SK-N-SH treated with all-trans-retinoic acid at 6 μM for 48 hours (cell line): Measurements from ENCODE around the gene BCAP29.

Source experiments
- ATAC-seq: fragments of 200-7000 bp; cut with Tn5 transposase; 3 replicates; pipeline ENCODE4 v1.9.1; 2020; ENCODE audit warnings: mild to moderate bottlenecking, moderate library complexity
- ARNTL ChIP-seq: fragments of 450-650 bp; formaldehyde crosslinking; IDR thresholded peaks from 2 replicates; pipeline ENCODE4 v1.5.0; 2020; ENCODE audit warnings: low read depth, mild to moderate bottlenecking, moderate library complexity, borderline replicate concordance
- BACH2 ChIP-seq: fragments of 250-450 bp; sonication (Bioruptor Pico); IDR thresholded peaks from 2 replicates; pipeline ENCODE4 v1.9.0; 2021; ENCODE audit warnings: mild to moderate bottlenecking, borderline replicate concordance
- CREB5 ChIP-seq: fragments of 250-450 bp; sonication (Bioruptor Pico); IDR thresholded peaks from 2 replicates; pipeline ENCODE4 v1.5.1; 2020; ENCODE audit warnings: low read depth, mild to moderate bottlenecking, moderate library complexity
- CSDC2 ChIP-seq: fragments of 250-450 bp; sonication (Bioruptor Pico); IDR thresholded peaks from 2 replicates; pipeline ENCODE4 v1.5.0; 2020; ENCODE audit warnings: mild to moderate bottlenecking, moderate library complexity
- CSRNP3 ChIP-seq: fragments of 250-450 bp; sonication (Bioruptor Pico); IDR thresholded peaks from 2 replicates; pipeline ENCODE4 v1.5.1; 2021; ENCODE audit warnings: mild to moderate bottlenecking, moderate library complexity
- ESRRG ChIP-seq: fragments of 250-450 bp; sonication (Bioruptor Pico); IDR thresholded peaks from 2 replicates; pipeline ENCODE4 v1.6.1; 2021; ENCODE audit warnings: mild to moderate bottlenecking
- GLIS3 ChIP-seq: fragments of 250-450 bp; sonication (Bioruptor Pico); IDR thresholded peaks from 2 replicates; pipeline ENCODE4 v1.5.0; 2020; ENCODE audit warnings: mild to moderate bottlenecking, moderate library complexity
- ISL1 ChIP-seq: fragments of 250-450 bp; sonication (Bioruptor Pico); IDR thresholded peaks from 2 replicates; pipeline ENCODE4 v2.1.2; 2022; ENCODE audit warnings: mild to moderate bottlenecking, moderate library complexity
- OSR1 ChIP-seq: fragments of 250-450 bp; sonication (Bioruptor Pico); IDR thresholded peaks from 2 replicates; pipeline ENCODE4 v1.8.0; 2022; ENCODE audit warnings: moderate library complexity, mild to moderate bottlenecking, inconsistent platforms
- PATZ1 ChIP-seq: fragments of 250-450 bp; sonication (Bioruptor Pico); IDR thresholded peaks from 2 replicates; pipeline ENCODE4 v1.8.0; 2020; ENCODE audit warnings: mild to moderate bottlenecking, moderate library complexity, borderline replicate concordance
- POU6F1 ChIP-seq: fragments of 250-450 bp; sonication (Bioruptor Pico); IDR thresholded peaks from 2 replicates; pipeline ENCODE4 v1.8.0; 2021; ENCODE audit warnings: low read depth, mild to moderate bottlenecking, moderate library complexity, borderline replicate concordance
- PPARA ChIP-seq: fragments of 250-450 bp; sonication (Bioruptor Pico); IDR thresholded peaks from 2 replicates; pipeline ENCODE4 v1.5.0; 2020; ENCODE audit warnings: mild to moderate bottlenecking, borderline replicate concordance
- RARB ChIP-seq: fragments of 250-450 bp; sonication (Bioruptor Pico); IDR thresholded peaks from 2 replicates; pipeline ENCODE4 v1.8.0; 2021; ENCODE audit warnings: mild to moderate bottlenecking, moderate library complexity
- SNAI2 ChIP-seq: fragments of 250-450 bp; sonication (Bioruptor Pico); IDR thresholded peaks from 2 replicates; pipeline ENCODE4 v1.5.0; 2020; ENCODE audit warnings: mild to moderate bottlenecking, moderate library complexity
- TCF4 ChIP-seq: fragments of 250-450 bp; sonication (Bioruptor Pico); IDR thresholded peaks from 2 replicates; pipeline ENCODE4 v1.8.0; 2021; ENCODE audit warnings: mild to moderate bottlenecking, moderate library complexity, borderline replicate concordance
- TOX ChIP-seq: fragments of 250-450 bp; sonication (Bioruptor Pico); IDR thresholded peaks from 2 replicates; pipeline ENCODE4 v1.8.0; 2021; ENCODE audit warnings: mild to moderate bottlenecking, moderate library complexity, borderline replicate concordance
- ZC3H10 ChIP-seq: fragments of 250-450 bp; sonication (Bioruptor Pico); IDR thresholded peaks from 2 replicates; pipeline ENCODE4 v1.5.1; 2021; ENCODE audit warnings: mild to moderate bottlenecking, moderate library complexity
- ZFP3 ChIP-seq: fragments of 250-450 bp; sonication (Bioruptor Pico); IDR thresholded peaks from 2 replicates; pipeline ENCODE4 v1.5.0; 2020; ENCODE audit warnings: mild to moderate bottlenecking, moderate library complexity
- ZFP30 ChIP-seq: fragments of 450-650 bp; formaldehyde crosslinking; IDR thresholded peaks from 2 replicates; pipeline ENCODE4 v1.5.0; 2022; ENCODE audit warnings: mild to moderate bottlenecking, moderate library complexity
- ZNF8 ChIP-seq: fragments of 450-650 bp; formaldehyde crosslinking; IDR thresholded peaks from 2 replicates; pipeline ENCODE4 v1.5.0; 2020; ENCODE audit warnings: mild to moderate bottlenecking, moderate library complexity

BCAP29 gene

GRCh38 chr7:107570298-107570697 lies 9.7 kb upstream of the BCAP29 start:
- no peak for TF ChIP-seq ARNTL (CRISPR knock-in tag)
- ATAC-seq, result no peak

- TF ChIP-seq POU6F1, result no peak
- no peak for TF ChIP-seq ZNF8
- no peak for TF ChIP-seq PATZ1 (CRISPR knock-in tag)
- no peak for TF ChIP-seq ZFP3 (CRISPR knock-in tag)
- no peak for TF ChIP-seq RARB (CRISPR knock-in tag)
- no peak for TF ChIP-seq BACH2 (CRISPR knock-in tag)
- TF ChIP-seq ESRRG (CRISPR knock-in tag), result no peak
- TF ChIP-seq TCF4 (CRISPR knock-in tag), result no peak
- no peak for TF ChIP-seq CSRNP3 (CRISPR knock-in tag)
- no peak for TF ChIP-seq CSDC2 (CRISPR knock-in tag)
- no peak for TF ChIP-seq ARNTL (CRISPR knock-in tag)
- TF ChIP-seq ZC3H10, result no peak
- no peak for TF ChIP-seq OSR1 (CRISPR knock-in tag)
- TF ChIP-seq CREB5 (CRISPR knock-in tag), result no peak
- no peak for TF ChIP-seq GLIS3 (CRISPR knock-in tag)
- no peak for TF ChIP-seq SNAI2 (CRISPR knock-in tag)
- no peak for TF ChIP-seq ZFP30 (CRISPR knock-in tag)
- no peak for TF ChIP-seq TOX (CRISPR knock-in tag)
- no peak for ATAC-seq
Measured at GRCh38 chr7:107573537-107573936, 6.5 kb upstream of the BCAP29 start.

GRCh38 chr7:107579554-107579884 lies 527 bp upstream of the BCAP29 start:
- TF ChIP-seq TCF4 (CRISPR knock-in tag) (peak; percentile 15; the same call in 1 of the 2 replicates), CREB5 (CRISPR knock-in tag) (no peak), ARNTL (CRISPR knock-in tag) (no peak), ZNF8 (no peak), RARB (CRISPR knock-in tag) (no peak), PPARA (CRISPR knock-in tag) (no peak)
- peak; percentile 68 for ATAC-seq

GRCh38 chr7:107580716-107581383 lies 804 bp downstream of the BCAP29 start:
- TF ChIP-seq ISL1 (no peak), ZFP3 (CRISPR knock-in tag) (no peak), CREB5 (CRISPR knock-in tag) (no peak), TCF4 (CRISPR knock-in tag) (no peak)
- no peak for ATAC-seq
